IMR-90 (cell line): ENCODE measurements around the gene SAT2. TPM values are rescaled to one million over a fixed set of nuclear protein-coding genes. Genes with fewer than 3 reads are reported as not detected.

ENCODE experiments used
- ATAC-seq: fragments of 200-7000 bp; cut with Tn5 transposase; 2 replicates; pipeline ENCODE4 v1.9.1; 2020; ENCODE audit warnings: low read depth, mild to moderate bottlenecking, moderate library complexity
- BruUV-seq: library from RNA; stranded (reverse); fragments of 400-500 nt; replicated peaks from 2 replicates; lab custom pipeline; 2021; lab: Mats Ljungman, UMichigan
- CTCF ChIA-PET: fragments of 300-600 bp; formaldehyde crosslinking; extraction: SDS; loops from one replicate; lab custom pipeline; 2021; ENCODE audit warnings: antibody characterized with exemption; lab: Yijun Ruan, JAX
- POLR2A ChIA-PET: fragments of 300-600 bp; sonication (Branson Sonifier 250); formaldehyde crosslinking; loops from one replicate; lab custom pipeline; 2022; ENCODE audit warnings: antibody characterized with exemption; ENCODE audit not compliant: unreplicated experiment; lab: Charles Lee
- DNase-seq: peaks from one replicate; pipeline ENCODE4 v3.0.0; 2013
- H2AFZ ChIP-seq: replicated peaks from 2 replicates; pipeline ENCODE3; 2013; ENCODE audit warnings: low read length, mild to moderate bottlenecking; ENCODE audit not compliant: poor library complexity
- H2AK5ac ChIP-seq: 2 replicates; pipeline ENCODE4 v1.6.1; 2013; ENCODE audit warnings: low read depth, low read length, inconsistent platforms
- H2AK9ac ChIP-seq: replicated peaks from 2 replicates; pipeline ENCODE3; 2013; ENCODE audit warnings: mild to moderate bottlenecking, low read depth, low read length, moderate library complexity; ENCODE audit not compliant: poor library complexity
- H2BK120ac ChIP-seq: 2 replicates; pipeline ENCODE4 v1.6.1; 2013; ENCODE audit warnings: low read depth, low read length, inconsistent platforms
- H2BK15ac ChIP-seq: 3 replicates; pipeline ENCODE4 v1.6.1; 2013; ENCODE audit warnings: low read depth, low read length, inconsistent platforms
- H2BK20ac ChIP-seq: 2 replicates; pipeline ENCODE4 v1.6.1; 2013; ENCODE audit warnings: low read depth, mild to moderate bottlenecking, inconsistent platforms, low read length, moderate library complexity
- H2BK5ac ChIP-seq: 2 replicates; pipeline ENCODE4 v1.6.1; 2013; ENCODE audit warnings: mild to moderate bottlenecking, low read depth, low read length, inconsistent platforms; ENCODE audit not compliant: poor library complexity, severe bottlenecking
- H3K14ac ChIP-seq: replicated peaks from 2 replicates; pipeline ENCODE4 v1.6.1; 2013; ENCODE audit warnings: low read depth, low read length, inconsistent platforms
- H3K18ac ChIP-seq: 2 replicates; pipeline ENCODE4 v1.6.1; 2013; ENCODE audit warnings: low read depth, low read length, control low read depth
- H3K23ac ChIP-seq: 2 replicates; pipeline ENCODE4 v1.6.1; 2013; ENCODE audit warnings: low read depth, low read length, inconsistent platforms
- H3K27ac ChIP-seq: 2 replicates; pipeline ENCODE4 v1.5.1; 2013; ENCODE audit warnings: mild to moderate bottlenecking, control low read depth, low read length; ENCODE audit not compliant: insufficient read depth
- H3K27me3 ChIP-seq: 2 replicates; pipeline ENCODE4 v1.6.1; 2013; ENCODE audit warnings: low read length; ENCODE audit not compliant: control insufficient read depth, insufficient read depth
- H3K36me3 ChIP-seq: 2 replicates; pipeline ENCODE4 v1.6.1; 2013; ENCODE audit warnings: low read length, mixed read lengths; ENCODE audit not compliant: control insufficient read depth, insufficient read depth
- H3K4ac ChIP-seq: 2 replicates; pipeline ENCODE4 v1.6.1; 2013; ENCODE audit warnings: low read depth, low read length, inconsistent platforms
- H3K4me1 ChIP-seq: 2 replicates; pipeline ENCODE4 v1.6.1; 2013; ENCODE audit warnings: low read length, mixed read lengths; ENCODE audit not compliant: control insufficient read depth, insufficient read depth
- H3K4me2 ChIP-seq: 2 replicates; pipeline ENCODE4 v1.6.1; 2013; ENCODE audit warnings: low read depth, mild to moderate bottlenecking, control low read depth, low read length, moderate library complexity
- H3K4me3 ChIP-seq: 2 replicates; pipeline ENCODE4 v1.5.1; 2013; ENCODE audit warnings: low read depth, mild to moderate bottlenecking, control low read depth, low read length, moderate library complexity; ENCODE audit not compliant: insufficient read depth
- H3K56ac ChIP-seq: 2 replicates; pipeline ENCODE4 v1.6.1; 2013; ENCODE audit warnings: low read length, inconsistent platforms; ENCODE audit not compliant: insufficient read depth; ENCODE audit errors: extremely low read depth
- H3K79me1 ChIP-seq, 2 experiments: 2 replicates each; pipeline ENCODE4 v1.6.1; 2013; ENCODE audit warnings: low read length in 2 of 2, inconsistent platforms in 1 of 2, low read depth in 1 of 2
- H3K9ac ChIP-seq: 2 replicates; pipeline ENCODE4 v1.6.1; 2013; ENCODE audit warnings: low read depth, low read length, control low read depth
- H3K9me1 ChIP-seq: 2 replicates; pipeline ENCODE4 v1.6.1; 2013; ENCODE audit warnings: low read length, inconsistent platforms; ENCODE audit not compliant: insufficient read depth
- H3K9me3 ChIP-seq: 2 replicates; pipeline ENCODE4 v1.6.1; 2013; ENCODE audit warnings: low read length; ENCODE audit not compliant: control insufficient read depth, insufficient read depth
- H4K20me1 ChIP-seq: 2 replicates; pipeline ENCODE4 v1.6.1; 2013; ENCODE audit warnings: low read length, inconsistent platforms; ENCODE audit not compliant: insufficient read depth
- H4K5ac ChIP-seq: 2 replicates; pipeline ENCODE4 v1.6.1; 2013; ENCODE audit warnings: mild to moderate bottlenecking, low read depth, low read length, control low read depth
- H4K8ac ChIP-seq, 2 experiments: 2 replicates each; pipeline ENCODE4 v1.6.1; 2013; ENCODE audit warnings: low read depth in 2 of 2, low read length in 2 of 2, control low read depth in 1 of 2, inconsistent platforms in 1 of 2
- H4K91ac ChIP-seq: 2 replicates; pipeline ENCODE4 v1.6.1; 2013; ENCODE audit warnings: low read depth, low read length, inconsistent platforms; ENCODE audit not compliant: insufficient read depth
- MAFK ChIP-seq: IDR thresholded peaks from 2 replicates; pipeline ENCODE4 v1.6.1; 2012; ENCODE audit warnings: low read depth, low read length, improper control_type of control experiment
- MAZ ChIP-seq: IDR thresholded peaks from 2 replicates; pipeline ENCODE4 v1.6.1; 2012; ENCODE audit warnings: low read depth, mild to moderate bottlenecking, low read length, improper control_type of control experiment, moderate library complexity, borderline replicate concordance
- MXI1 ChIP-seq: IDR thresholded peaks from 2 replicates; pipeline ENCODE4 v1.6.1; 2012; ENCODE audit warnings: low read depth, mild to moderate bottlenecking, low read length, moderate library complexity, borderline replicate concordance
- NFE2L2 ChIP-seq: fragments of 150-350 bp; IDR thresholded peaks from 2 replicates; pipeline ENCODE4 v1.6.1; 2016; ENCODE audit warnings: low read depth, mild to moderate bottlenecking, low read length
- POLR2A ChIP-seq: IDR thresholded peaks from 2 replicates; pipeline ENCODE4 v1.6.1; 2012; ENCODE audit warnings: mild to moderate bottlenecking, low read depth, low read length
- USF2 ChIP-seq: fragments of 150-350 bp; IDR thresholded peaks from 2 replicates; pipeline ENCODE4 v1.6.1; 2017; ENCODE audit warnings: mild to moderate bottlenecking, antibody characterized with exemption, low read length, low read depth
- WGBS, 2 experiments: methylation state at CpG; one replicate each; pipeline versions ENCODE4 v1.1.5 to v1.1.7; 2013; ENCODE audit warnings: missing lambda C conversion rate in 2 of 2; ENCODE audit not compliant: insufficient read length in 1 of 2; ENCODE audit errors: extremely low coverage in 2 of 2; 5-methylcytosine and 5-hydroxymethylcytosine counted together
- dilution Hi-C: fragments of 300-500 bp; cut with HindIII; formaldehyde crosslinking; loops from one replicate; pipeline ENCODE4 v1.14.3; 2018; ENCODE audit warnings: low sequenced_read_pairs; ENCODE audit not compliant: unreplicated experiment
- in situ Hi-C: fragments of 300-500 bp; cut with MboI; formaldehyde crosslinking; loops from 3 replicates; pipeline ENCODE4 v1.14.3; 2019; ENCODE audit warnings: low sequenced_read_pairs, inconsistent platforms, mixed read lengths
- intact Hi-C: fragments of 100-400 bp; cut with micrococcal nuclease; formaldehyde crosslinking; loops from 2 replicates; pipeline ENCODE4 v1.10.0; 2022
- polyA plus RNA-seq, 3 experiments: library from polyadenylated mRNA; depleted of rRNA; stranded (reverse); fragments of >200 nt; gene quantifications; 2 replicates each; pipeline ENCODE4 v1.2.3, GENCODE V29; 2012; ENCODE audit warnings: low replicate concordance in 1 of 3
- total RNA-seq: library from RNA; depleted of rRNA; stranded (reverse); fragments of >200 nt; gene quantifications from 2 replicates; pipeline ENCODE4 v1.2.3, GENCODE V29; 2012

Gene SAT2
- total and polyA plus RNA-seq, 2 of the 4 experiments (the other 2 are of a cell fraction) = 20.4 to 45.9 TPM

DNA sequence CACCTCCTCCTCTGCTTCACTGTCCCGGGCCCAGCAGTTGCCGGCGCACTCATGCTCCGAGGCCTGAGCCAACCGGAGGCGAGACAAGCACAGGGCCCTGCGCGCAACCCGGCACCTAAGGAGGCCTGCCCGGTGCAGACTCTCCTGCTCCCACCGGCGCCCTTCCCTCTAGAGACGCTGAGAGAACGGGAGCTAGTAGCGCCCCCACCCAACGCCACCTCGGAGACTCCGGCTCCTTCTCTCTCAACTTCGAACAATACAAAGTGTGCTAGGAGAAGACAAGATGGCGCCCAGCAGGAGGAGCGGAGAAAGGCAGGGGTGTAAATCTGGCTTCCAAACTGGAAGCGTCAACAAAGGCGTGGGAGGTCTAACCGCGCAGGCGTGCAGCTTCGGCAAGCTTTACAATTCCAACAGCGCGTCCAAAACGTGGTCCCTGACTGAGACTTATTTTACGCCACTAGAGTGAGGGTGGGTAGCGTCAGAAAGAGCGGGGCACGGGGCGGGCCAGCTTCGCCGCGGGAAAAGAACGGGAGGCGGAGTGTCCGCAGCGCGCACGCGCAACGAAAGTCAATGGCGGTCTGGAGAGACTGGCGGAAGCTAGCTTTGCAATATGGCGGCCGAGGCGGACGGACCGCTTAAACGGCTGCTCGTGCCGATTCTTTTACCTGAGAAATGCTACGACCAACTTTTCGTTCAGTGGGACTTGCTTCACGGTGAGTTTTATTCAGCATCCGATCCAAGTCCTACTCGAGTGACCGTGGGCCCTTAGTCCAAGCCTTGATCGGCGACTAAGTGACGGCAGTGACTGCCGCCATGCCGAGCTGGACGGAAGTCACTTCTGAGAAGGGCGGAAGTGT is 44.1 kb downstream of the SAT2 start, which contains the start of gene MPDU1:
TSS of gene MPDU1 (plus strand) at position 600 of the 857 bp plus-strand sequence. CDS start at position 611, 11 bp downstream.
- H3K9me1 ChIP-seq = peaks cover 30% of the 10 kb centered on the region
- H4K20me1 ChIP-seq = peaks cover 27% of the 10 kb centered on the region
- H3K4me3 ChIP-seq = peak within 1 kb of the TSS; percentile 68
- H3K9ac ChIP-seq = peak within 1 kb of the TSS; percentile 92
- ATAC-seq = peak; percentile 70
- peak within 1 kb of the TSS; percentile 98 for H2BK5ac ChIP-seq
- H3K9me3 ChIP-seq = no peaks in the 10 kb centered on the region
- 1% methylated on average over 40 of the region's 69 CpGs; no CpG with 5 or more reads in 1 of the 2 experiments for WGBS, 2 experiments
- POLR2A ChIA-PET = interaction anchor here (0.6 to 1.8 kb wide), 8 partner anchors 8 to 104 kb away, joined by 3 to 12 read pairs (median 3); no protein-coding TSS in a partner anchor
- H3K27me3 ChIP-seq = no peaks in the 10 kb centered on the region
- H3K4ac ChIP-seq = peak within 1 kb of the TSS; percentile 100
- BruUV-seq = no TSS peak
- H2AFZ ChIP-seq = peak within 1 kb of the TSS; percentile 99
- peaks cover 24 to 77% of the 10 kb centered on the region in 2 experiments for H3K79me1 ChIP-seq
- peak within 1 kb of the TSS; percentile 93 for H3K27ac ChIP-seq
- H2AK9ac ChIP-seq = peak within 1 kb of the TSS; percentile 100
- peak within 1 kb of the TSS; percentile 100 for H2AK5ac ChIP-seq
- H4K91ac ChIP-seq = peak within 1 kb of the TSS; percentile 100
- H3K36me3 ChIP-seq = peaks cover 18% of the 10 kb centered on the region
- peak within 1 kb of the TSS; percentile 99 for H4K5ac ChIP-seq
- H2BK20ac ChIP-seq = peak within 1 kb of the TSS; percentile 95
- H2BK15ac ChIP-seq = peak within 1 kb of the TSS; percentile 92
- DNase-seq = peak; percentile 96
- in situ Hi-C loops (no loop called here), dilution Hi-C loops (no loop called here), intact Hi-C loops (no loop called here)
- TF ChIP-seq NFE2L2 (no peak), MXI1 (peak; percentile 99), MAFK (no peak), POLR2A (peak; percentile 98), MAZ (peak; percentile 60; the same call in 1 of the 2 replicates), USF2 (peak; percentile 25; the same call in 1 of the 2 replicates)
- peak within 1 kb of the TSS; percentile 99 for H2BK120ac ChIP-seq
- CTCF ChIA-PET = interaction anchor here (0.8 to 1.4 kb wide), 4 partner anchors 14 to 104 kb away, joined by 3 to 6 read pairs (median 4); partner anchors contain the start of genes TP53 and WRAP53
- H3K4me2 ChIP-seq = peak within 1 kb of the TSS; percentile 93
- peak within 1 kb of the TSS; percentile 63 to 100 for H4K8ac ChIP-seq
- H3K18ac ChIP-seq = peak within 1 kb of the TSS; percentile 99
- H3K23ac ChIP-seq = peak within 1 kb of the TSS; percentile 100
- H3K14ac ChIP-seq = peak within 1 kb of the TSS; percentile 100
- peaks cover 43% of the 10 kb centered on the region for H3K4me1 ChIP-seq
- peak within 1 kb of the TSS; percentile 99 for H3K56ac ChIP-seq
